ENCODE data around the gene MAP3K13. TPM values are rescaled to one million over a fixed set of nuclear protein-coding genes. Genes with fewer than 3 reads are reported as not detected.

The MAP3K13 gene
- total and polyA plus RNA-seq, 9 donors, result 14.5 to 40.5 (median 28.0) TPM

DNA sequence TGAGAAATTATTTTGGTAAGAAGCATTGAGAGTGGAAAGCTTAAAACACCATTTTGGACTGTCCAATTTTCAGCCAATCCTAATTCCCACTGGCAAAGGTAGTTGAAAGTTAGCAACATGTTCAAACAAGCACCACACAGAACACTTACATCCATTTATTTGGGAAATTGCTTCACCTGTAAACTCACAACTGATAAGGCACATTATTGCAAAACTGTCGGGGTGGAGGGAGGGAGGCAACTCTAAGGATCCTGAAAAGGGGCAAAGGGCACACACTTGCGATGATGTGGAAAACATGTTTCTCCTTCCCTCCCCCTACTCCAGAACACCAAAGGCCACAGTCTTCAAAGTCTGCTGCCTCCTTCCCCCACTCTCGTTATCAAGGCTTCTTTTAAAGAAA lies 126.5 kb downstream of the MAP3K13 start:
- TF ChIP-seq, protein P1, sequence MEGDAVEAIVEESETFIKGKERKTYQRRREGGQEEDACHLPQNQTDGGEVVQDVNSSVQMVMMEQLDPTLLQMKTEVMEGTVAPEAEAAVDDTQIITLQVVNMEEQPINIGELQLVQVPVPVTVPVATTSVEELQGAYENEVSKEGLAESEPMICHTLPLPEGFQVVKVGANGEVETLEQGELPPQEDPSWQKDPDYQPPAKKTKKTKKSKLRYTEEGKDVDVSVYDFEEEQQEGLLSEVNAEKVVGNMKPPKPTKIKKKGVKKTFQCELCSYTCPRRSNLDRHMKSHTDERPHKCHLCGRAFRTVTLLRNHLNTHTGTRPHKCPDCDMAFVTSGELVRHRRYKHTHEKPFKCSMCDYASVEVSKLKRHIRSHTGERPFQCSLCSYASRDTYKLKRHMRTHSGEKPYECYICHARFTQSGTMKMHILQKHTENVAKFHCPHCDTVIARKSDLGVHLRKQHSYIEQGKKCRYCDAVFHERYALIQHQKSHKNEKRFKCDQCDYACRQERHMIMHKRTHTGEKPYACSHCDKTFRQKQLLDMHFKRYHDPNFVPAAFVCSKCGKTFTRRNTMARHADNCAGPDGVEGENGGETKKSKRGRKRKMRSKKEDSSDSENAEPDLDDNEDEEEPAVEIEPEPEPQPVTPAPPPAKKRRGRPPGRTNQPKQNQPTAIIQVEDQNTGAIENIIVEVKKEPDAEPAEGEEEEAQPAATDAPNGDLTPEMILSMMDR (IDR thresholded peaks at IDR 0.05), result no peak
- TF ChIP-seq EP300 (IDR thresholded peaks at IDR 0.05), result no peak
- no peak for TF ChIP-seq POLR2A (IDR thresholded peaks at IDR 0.05)
- Histone ChIP-seq H3K4me3 (no peak overlapping the region), H3K27ac (no peak overlapping the region), H3K36me3 (no peaks in the 10 kb centered on the region), H3K9me3 (no peaks in the 10 kb centered on the region), H3K4me1 (ENCODE audit: insufficient read depth) (no peaks in the 10 kb centered on the region), H3K27me3 (no peaks in the 10 kb centered on the region)
- DNase-seq, result no peak
- WGBS, 3 donors, result 56 to 71% (median 66%) methylated on average over 3 of the region's 3 CpGs
- intact Hi-C loops (cut with DNase I), result no loop called here

GRCh38 chr3:185490241-185490640 lies 127.3 kb downstream of the MAP3K13 start:
- DNase-seq, result no peak
- TF ChIP-seq POLR2A (IDR thresholded peaks at IDR 0.05) (no peak), EP300 (IDR thresholded peaks at IDR 0.05) (no peak)
- TF ChIP-seq, protein P1 (IDR thresholded peaks at IDR 0.05), result no peak
- Histone ChIP-seq H3K4me3 (no peak overlapping the region), H3K27ac (no peak overlapping the region), H3K4me1 (ENCODE audit: insufficient read depth) (no peaks in the 10 kb centered on the region), H3K27me3 (no peaks in the 10 kb centered on the region), H3K36me3 (no peaks in the 10 kb centered on the region), H3K9me3 (no peaks in the 10 kb centered on the region)
- 87 to 95% (median 93%) methylated on average over 4 of the region's 4 CpGs for WGBS, 3 donors
- intact Hi-C loops (cut with DNase I), result loop anchor here in 1 of 4 donors (10.0 kb wide), 1 partner anchor 205 kb away; no protein-coding TSS in a partner anchor

DNA sequence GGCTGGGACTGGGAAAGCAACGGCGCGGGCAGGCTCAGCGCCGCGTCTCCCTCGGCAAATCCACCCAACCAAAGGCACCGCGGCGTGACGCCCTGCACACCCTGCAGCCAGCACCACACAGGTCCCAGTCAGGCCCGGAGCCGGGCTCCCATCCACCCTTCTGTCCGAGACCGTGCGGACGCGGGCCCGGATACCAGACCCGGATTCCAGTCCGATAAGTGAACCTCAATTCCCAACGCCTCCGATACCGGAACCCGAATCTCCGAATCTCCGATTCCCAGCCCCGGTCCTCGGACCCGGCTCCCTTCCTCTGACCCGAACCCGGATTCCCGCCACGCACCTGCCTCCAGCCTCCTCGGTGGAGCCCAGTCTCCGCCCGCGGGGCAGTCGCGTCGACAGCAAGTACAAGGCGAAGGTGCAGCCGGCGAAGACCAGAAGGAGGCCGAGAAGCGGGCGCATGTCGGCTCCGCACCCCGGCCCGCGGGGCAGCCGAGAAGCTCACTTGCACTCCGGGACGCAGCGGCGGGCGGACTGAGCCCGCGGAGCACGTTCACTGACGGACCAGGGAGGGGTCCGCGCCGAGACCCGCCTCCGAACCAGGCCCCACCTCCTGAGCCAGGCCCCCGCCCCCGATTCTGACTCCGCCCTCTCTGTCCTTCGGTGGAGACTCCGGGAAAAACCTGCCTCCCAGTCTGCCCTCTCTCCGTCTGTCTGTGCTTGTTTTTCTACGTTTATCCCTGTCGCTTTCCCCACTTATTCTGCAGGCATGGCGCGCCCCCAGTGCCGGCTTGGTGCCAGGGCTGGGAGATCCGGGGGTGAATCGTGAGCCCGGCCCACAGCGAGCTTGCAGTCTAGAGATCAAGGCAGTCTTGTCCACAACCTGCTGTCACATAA lies 135.8 kb downstream of the MAP3K13 start, which contains the start of gene TMEM41A:
Gene TMEM41A, minus strand, starts transcription at position 533 of the 894 bp plus-strand sequence. Its CDS starts 74 bp downstream, at position 459.
- TF ChIP-seq, protein P1 (IDR thresholded peaks at IDR 0.05), result no peak
- peak; percentile 57 for TF ChIP-seq POLR2A (IDR thresholded peaks at IDR 0.05)
- TF ChIP-seq EP300 (IDR thresholded peaks at IDR 0.05), result no peak
- H3K4me1 ChIP-seq (ENCODE audit: insufficient read depth), result peaks cover 8% of the 10 kb centered on the region
- DNase-seq, result peak; percentile 92 to 96 (median 94)
- 0 to 1% (median 1%) methylated on average over 82 of the region's 82 CpGs for WGBS, 3 donors
- H3K9me3 ChIP-seq, result no peaks in the 10 kb centered on the region
- intact Hi-C loops (cut with DNase I), result loop anchor here in 1 of 4 donors (10.0 kb wide), 1 partner anchor 214 kb away; no protein-coding TSS in a partner anchor
- no peaks in the 10 kb centered on the region for H3K27me3 ChIP-seq
- no peaks in the 10 kb centered on the region for H3K36me3 ChIP-seq
- H3K27ac ChIP-seq, result peak within 1 kb of the TSS; percentile 13 to 77
- H3K4me3 ChIP-seq, result peak within 1 kb of the TSS; percentile 72

- H3K9me3 ChIP-seq, result no peaks in the 10 kb centered on the region
- no peaks in the 10 kb centered on the region for H3K27me3 ChIP-seq
- H3K36me3 ChIP-seq, result no peaks in the 10 kb centered on the region
- 54 to 72% (median 59%) methylated on average over 3 of the region's 3 CpGs for WGBS, 3 donors
- peaks cover under 1% of the 10 kb centered on the region for H3K4me1 ChIP-seq (ENCODE audit: insufficient read depth)
- intact Hi-C loops (cut with DNase I), result no loop called here
- H3K27ac ChIP-seq, result no peak overlapping the region
- DNase-seq, result peak in 1 of 5 donors; percentile 10
- TF ChIP-seq, protein P1 (IDR thresholded peaks at IDR 0.05), result no peak
- no peak for TF ChIP-seq EP300 (IDR thresholded peaks at IDR 0.05)
- no peak for TF ChIP-seq POLR2A (IDR thresholded peaks at IDR 0.05)
- no peak overlapping the region for H3K4me3 ChIP-seq
Measured at GRCh38 chr3:185502987-185503386, 140.1 kb downstream of the MAP3K13 start.

Data from ovary (tissue), 9 donors.